ENCODE measurements around the gene DCXR.

The DCXR gene

DNA sequence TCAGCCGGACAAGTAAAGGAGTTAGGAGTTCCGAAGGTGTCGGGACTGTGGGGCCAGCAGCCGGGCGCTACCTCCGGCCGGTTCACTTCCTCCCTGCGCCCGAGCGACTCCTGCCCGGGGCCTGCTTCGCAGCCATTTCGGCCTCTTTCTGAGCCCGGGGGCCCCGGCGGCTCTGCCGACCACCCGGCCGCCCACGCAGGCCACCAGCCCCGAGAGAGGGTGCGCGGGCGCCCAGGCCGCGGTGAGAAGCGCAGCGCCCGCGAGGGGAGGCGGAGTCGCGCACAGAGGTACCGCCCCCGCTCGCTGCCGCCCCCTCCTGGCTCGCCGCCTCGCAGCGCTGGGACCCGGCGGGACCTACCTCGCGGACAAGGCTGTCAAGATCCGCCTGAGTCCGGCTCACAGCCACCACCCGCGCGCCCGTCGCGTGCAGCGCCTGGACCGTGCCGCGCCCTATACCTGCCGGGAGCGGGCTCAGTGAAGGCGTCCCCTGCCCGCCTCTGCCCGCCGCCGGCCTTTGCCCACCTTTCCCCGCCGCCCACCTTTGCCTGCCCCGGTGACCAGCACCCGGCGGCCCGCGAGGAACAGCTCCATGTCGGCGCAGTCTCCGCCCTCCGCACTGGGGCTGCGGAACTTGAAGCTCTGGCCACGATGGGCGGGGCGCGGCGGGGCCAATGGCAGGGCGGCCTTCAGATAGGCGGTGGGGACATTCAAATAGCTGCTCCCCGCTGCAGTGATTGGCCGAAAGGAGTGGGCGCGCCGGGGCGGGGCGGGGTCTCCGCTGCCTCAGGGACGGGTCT is at the start of gene DCXR:
TSS of gene DCXR (minus strand) at position 606 of the 797 bp plus-strand sequence. CDS start at position 591, 15 bp downstream.
- DNase-seq, result peak; percentile 98

DNA sequence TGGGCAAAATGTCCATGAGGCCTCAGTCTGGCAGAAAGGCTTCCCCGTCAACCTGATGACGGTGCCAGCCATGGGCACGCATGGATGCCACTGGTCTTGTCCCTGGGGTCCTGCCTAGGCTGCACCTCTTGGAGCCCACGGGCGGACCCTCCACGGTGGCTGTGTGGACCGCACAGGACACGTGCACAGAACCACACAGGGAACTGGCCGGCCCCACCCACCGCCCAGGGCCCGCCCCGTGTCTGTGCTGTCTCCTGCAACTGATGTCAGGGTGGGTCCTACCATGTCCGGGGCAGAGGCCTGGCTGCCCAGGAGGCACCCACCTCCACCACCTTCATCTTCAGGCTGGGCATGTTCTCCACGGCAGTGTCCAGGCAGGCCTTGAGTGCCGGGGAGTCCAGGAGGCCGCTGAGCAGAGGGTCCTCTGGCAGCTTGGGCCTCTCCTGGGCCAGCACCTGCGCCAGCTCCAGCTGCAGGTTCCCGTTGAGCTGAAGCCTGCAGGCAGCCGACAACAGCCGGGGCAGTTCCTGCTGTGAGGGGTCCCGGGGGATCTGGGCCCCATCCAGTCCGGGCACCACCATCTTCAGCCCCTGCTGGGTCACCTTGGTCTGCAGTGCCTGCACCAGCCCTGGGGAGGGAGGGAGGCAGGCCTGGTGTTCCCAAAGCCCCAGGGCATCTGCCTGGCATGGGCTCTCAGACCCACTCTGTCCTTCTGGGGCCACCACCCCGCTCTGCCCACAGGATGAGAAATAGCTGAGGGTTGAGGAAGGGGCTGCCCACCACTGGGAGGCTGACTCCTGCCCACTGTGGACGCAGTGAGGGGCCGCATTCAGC is 48.7 kb upstream of the DCXR start:
- peak; percentile 1 for DNase-seq

DNA sequence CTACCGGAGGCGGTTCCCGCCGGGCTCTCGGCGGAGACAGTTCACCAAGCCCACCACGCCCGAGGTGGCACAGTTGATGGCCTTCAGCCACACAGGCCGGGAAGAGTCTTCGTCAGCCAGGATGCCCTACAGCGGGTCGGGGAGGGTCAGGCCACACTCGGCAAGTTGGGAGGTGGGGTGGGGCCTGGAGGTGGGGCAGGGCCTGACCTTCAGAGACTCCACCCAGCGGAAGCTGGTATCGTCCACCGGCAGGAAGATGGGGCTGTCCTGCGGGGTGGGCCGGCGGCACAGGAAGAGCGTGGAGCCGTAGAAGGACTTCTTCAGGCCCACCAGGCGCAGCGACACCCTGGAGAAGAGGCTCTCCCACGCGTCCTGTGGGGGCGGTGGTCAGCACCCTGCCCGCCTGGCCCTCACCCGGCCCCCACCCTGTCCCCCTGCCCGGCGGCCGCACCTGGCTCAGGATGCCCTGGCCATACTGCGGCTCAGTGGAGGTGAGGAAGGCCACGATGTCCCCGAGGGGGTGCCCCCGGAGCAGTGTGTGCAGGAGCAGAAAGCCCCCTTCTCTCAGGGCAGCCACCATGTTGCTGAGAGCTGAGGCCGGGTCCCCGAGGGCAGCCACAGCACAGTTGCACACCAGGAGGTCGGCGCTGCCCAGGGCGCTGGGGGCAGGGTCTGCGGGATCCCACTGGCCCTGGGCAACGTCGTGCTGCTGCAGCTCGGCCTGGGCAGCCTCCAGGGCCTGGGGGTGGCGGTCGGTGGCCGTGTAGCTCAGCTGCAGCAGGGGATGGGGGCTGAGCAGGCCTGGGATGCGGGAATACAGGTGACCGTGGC is 47.7 kb upstream of the DCXR start:
- DNase-seq, result peak; percentile 1

DNA sequence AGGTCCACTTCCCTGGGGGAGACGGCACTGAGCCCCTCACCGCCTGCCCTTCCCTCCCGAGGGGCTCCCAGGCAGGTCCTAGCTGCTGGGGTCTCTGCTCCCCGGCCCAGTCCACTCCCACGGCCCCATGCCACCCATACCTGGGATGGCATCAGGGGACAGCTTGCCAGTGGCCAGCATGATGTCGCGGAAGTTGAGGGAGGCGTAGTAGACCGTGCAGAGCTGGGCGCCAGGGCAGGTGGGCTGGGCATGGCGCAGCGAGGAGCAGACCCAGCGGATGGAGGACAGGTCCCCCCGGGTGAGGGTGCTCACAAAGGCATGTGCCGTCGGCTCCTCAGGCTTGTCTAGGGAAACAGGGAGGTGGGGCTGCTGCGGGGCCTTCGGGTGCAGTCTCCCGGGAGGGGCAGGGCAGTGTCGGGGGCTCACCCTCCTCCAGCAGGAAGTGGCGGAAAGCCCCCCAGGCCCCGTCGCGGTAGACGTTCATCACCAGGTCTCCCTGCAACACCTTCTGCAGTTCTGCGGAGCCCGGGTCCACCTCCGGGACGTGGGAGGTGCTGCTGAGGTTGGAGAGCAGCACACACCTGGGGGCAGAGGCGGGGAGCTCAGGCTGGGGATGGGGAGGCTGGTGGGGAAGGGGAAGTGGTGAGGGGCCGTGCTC is 47.0 kb upstream of the DCXR start:
- DNase-seq, result no peak

DNA sequence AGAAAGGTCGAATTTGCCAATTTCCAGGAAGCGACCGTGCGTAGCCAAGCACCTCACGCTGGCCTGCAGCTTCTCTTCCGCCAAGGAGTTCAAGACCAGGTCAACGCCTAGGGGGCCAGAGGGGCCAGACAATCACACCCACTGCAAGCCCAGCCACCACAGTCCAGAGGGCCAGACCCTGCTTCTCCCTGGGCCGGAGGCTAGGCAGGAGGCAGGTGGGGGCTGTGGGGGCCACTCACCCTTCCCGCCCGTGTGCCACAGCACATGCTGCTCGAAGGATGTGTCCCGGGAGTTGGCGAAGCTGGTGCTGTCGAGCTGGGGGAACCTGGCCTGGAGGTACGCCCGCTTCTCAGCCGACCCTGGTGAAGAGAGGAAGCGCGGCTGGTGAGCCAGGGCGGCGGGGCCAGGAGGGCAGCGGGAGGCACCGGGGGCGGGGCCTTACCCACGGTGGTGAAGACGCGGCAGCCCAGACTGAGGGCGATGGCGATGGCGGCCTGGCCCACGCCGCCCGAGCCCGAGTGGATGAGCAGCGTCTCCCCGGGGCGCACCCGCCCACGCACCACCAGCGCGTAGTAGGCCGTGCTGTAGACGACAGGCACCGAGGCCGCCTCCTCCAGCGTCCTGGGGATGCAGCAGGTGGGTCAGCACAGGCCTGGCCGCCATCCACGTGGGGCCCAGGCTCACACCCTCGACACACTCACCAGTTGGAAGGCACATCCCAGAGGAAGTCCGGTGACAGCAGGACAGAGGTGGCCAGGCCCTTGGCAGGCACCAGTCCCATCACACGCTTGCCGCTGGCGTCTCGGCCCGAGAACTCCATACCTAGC is 46.2 kb upstream of the DCXR start:
- peak; percentile 0 for DNase-seq

DNA sequence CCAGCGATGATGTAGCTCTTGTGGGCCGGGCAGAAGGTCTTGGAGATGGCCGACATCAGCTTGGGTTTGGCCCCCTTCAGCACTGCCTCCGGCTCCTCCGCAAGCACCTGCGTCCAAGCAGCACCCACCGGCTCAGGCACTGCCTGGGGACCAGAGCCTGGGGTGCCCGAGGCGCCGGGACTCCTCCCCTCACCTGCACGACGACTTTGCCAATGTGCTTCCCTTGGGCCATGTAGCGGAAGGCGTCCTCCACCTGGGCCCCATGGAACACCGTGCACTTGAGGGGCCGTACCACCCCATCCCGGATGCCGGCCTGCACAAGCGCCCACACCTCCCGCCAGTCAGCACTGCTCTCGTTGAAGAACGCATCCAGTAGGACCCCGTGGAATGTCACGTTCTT is 45.5 kb upstream of the DCXR start:
- DNase-seq, result peak; percentile 0

DNA sequence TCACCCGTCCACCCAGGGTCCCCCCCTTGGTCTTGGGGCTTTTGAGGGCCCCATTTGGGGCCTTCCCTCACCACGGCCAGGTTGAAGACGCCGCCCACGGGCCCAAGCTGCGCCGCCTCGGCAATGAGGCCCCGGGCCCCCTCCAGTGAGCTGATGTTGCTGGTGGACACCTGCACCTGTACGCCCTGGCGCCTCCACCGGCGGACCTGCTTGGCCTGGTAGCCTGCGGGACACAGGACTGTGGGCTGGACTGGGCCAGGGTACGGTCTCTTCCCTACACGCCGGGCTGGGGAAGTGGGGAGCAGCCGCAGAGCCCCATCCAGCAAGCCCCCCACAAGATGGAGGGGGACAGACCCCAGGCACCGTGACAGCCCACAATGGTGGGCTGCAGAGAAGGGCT is 45.0 kb upstream of the DCXR start:
- no peak for DNase-seq

DNA sequence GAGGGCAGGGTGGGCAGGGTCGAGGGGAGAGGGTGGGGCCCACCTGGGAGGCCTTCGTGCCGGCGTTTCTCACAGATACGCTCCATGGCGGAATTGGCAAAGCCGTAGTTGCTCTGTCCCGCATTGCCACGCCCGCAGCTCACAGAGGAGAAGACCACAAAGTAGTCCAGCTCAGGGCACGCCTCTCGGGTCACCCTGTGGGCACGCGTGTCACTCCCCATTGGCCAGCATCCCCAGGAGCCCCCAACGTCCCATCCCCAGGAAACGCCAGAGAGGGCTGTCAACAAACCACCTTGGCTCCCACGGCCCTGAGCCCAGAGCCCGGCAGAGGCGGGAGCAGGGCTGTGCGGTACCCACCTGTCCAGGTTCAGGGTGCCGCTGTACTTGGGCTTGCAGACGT is 44.5 kb upstream of the DCXR start:
- no peak for DNase-seq

DNA sequence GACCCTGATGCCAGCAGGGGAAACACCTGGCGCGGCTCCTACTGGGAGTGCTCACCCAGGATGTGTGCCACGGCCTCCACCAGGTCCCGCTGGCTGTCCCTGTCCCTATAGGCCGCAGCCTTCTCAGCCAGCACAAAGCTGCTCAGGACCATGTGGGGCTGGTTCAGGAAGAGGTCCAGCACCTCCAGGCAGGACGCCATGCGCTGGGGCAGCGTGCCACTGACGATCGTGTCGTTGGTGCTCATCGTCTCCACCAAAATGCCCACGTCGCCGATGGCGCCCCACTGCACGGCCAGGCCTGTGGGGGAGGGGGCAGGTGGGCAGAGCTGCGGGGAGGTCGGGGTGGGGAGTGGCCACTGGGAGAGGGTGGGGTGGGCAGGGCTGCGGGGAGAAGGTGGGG is 44.0 kb upstream of the DCXR start:
- DNase-seq, result no peak

DNA sequence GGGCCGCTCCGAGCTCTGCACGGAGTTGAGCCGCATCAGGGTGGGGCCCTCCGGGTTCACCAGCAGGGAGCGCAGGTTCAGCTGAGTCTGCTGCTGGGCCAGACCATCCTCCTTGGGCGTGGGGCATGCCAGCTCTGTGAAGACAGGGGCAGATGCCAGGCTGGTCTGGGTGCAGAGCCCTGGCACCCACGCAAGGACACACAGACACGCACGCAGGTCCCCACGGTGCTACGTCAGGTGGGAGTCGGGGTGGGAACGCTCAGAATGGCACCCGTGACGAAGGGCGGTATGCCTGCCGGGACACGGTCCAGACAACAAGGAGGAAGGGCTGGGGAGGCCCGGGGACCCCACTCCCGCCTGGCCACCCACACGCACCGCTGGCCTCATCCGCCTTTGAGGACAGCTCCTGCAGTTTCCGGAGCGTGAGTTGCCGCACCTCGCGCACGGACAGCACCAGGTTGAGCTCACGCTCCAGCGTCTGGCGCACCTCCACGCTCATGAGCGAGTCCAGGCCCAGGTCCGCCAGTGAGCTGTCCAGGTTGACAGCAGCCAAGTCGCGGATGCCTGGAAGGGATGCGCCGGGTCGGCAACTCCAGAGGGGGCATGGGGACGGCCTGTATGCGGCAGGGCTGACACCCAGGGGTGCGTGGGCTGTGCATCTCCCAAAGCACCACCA is 43.4 kb upstream of the DCXR start:
- peak; percentile 1 for DNase-seq

DNA sequence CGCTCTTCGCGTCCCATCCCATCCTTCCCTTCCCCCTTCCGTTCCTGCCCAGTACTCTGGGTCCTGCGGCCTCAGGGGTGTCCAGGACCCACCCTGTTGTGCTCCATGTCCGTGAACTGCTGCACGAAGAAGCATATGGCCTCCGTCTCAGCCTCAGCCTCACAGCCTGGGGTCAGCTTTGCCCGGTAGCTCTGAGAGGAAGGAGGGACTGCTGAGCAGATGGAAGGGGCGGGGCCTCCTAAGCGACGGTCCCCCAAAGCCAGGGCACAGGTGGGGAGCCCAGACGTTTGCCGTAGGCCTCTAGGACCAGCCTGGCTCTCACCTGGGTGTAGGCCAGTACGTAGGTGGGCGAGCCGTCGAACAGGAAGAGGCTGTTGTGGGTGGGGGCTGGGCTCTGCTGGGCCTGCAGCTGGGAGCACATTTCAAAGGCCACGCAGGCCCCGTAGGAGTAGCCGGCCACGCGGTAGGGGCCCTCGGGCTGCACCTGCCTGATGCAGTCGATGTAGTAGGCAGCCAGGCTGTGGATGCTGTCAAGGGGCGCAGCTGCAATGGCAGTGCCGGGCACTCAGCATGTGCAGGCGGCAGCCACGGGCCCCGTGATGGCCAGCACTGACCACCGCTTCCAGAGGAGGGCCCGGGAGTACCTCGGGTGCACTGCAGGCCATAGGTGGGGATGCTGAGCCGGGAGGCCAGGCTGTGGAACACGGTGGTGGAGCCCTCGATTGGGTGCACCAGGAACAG is 42.7 kb upstream of the DCXR start:
- peak; percentile 1 for DNase-seq

DNA sequence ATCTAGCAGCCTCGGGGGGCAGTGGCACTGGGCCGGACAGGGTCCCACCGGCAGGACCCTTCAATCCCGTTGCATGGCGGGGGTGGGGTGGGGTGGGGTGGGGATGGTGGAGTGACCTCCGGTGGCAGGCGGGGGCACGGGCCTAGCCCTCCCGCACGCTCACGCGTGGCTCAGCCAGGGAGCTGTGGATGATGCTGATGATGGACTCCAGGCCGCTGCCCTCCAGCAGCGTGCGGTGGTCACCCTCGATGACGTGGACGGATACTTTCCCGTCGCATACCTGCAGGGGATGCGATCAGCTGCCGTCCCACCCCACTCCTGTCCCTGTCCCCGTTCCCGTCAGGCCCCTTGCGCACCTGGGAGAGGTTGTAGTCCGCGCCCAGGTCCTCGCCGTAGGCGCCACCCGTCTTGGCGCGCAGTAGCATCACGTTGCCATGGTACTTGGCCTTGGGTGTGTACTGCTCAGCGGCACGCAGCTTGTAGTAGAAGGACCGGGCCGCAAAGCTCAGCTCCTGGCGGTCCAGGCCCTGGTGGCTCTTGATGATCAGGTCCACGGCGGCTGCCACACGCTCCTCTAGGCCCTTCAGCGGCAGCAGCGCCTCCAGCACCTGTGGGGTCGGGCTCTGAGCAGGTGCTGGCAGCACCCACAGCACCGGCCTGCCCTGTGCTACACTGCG is 41.6 kb upstream of the DCXR start:
- DNase-seq, result peak; percentile 0

DNA sequence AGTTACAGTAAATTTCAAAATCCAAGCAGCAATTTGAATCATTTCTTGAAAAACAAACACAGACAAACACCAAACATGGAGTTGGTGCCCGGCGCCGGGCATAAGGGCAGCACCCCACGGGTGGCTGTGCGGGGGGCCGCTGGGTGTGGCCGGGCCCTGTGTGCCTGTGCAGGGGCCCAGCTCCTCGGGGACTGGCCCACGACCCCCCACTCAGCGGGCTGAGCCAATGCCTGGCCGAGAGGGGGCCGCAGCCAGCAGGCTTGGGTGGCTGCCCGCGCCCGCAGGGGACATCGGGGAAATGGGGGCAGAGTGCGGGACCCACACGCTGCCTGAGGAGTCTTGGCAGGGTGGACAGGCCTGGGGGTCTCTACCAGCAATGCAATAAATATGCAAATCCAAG is 40.9 kb upstream of the DCXR start:
- no peak for DNase-seq

DNA sequence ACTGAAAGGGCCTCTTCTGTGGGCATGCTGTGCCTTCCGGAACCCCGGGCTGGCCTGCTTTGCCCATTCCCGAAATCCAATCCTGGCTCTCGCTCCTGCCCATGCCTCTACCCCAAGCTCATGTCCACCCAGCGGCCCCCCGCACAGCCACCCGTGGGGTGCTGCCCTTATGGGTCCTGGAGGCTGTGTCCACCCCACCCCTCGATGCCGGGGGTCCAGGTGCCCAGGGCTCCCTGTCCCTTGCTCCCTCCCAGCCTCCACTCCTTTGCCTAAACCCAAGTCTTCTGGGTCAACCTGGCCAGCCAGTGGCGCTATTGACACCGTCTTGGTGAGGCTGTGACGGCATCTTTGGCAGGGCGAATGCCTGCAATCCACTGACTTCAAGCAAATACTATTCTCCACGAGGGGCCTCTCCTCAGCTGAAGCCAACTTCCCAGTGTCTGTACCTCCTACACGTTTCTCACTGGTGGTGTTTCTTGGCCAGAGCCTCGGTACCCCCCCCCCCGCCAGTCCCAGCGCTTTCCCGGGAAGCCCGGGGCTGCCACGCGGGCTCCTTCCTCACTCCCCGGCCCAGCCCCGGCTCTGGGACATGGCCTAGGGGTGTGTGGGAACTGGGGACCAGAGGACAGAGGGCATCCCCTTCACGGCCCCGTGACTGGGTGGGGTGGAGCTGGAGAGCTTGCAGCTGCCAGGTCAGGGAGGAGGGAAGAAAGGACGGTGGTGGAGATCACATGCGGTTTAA is 40.3 kb upstream of the DCXR start:
- peak; percentile 0 for DNase-seq

DNA sequence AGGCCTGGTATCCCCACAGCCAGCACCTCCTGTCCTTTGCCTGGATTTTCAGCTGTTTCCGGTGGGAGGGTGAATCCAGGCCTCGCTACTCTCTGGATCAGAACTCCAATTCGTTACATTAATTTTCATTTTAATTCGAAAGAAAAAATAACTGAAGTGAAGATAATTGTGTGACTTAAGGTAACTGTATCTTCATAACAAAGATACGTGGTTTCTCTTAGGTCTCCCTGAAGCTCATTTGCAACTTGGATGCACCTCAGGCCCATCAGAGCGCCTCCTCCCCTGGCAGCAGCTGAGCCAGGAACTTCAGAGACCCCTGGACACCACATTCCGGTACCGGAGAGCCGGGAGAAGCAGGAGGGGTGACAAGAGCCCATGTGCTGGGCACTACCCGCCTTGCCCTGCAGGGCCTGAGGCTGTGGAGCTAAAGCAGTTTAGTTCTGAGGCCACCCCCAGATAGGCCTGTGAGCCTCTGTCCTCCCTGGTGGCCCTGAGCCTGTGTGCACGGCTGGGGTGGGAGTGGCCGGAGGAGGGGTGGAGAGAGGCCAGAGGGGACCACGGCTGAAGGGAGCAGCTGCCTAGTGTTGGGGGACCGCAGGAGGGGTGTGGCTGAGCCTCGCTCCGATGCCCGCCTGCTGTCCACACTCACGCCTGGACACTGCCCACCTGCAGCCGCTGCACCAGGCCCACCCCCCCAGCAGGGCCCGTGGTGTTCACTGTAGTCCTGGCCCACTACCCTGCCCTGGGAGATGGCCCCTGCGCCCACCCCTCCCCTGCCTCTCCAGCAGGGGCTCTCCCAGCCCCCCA is 39.5 kb upstream of the DCXR start:
- peak; percentile 1 for DNase-seq

DNA sequence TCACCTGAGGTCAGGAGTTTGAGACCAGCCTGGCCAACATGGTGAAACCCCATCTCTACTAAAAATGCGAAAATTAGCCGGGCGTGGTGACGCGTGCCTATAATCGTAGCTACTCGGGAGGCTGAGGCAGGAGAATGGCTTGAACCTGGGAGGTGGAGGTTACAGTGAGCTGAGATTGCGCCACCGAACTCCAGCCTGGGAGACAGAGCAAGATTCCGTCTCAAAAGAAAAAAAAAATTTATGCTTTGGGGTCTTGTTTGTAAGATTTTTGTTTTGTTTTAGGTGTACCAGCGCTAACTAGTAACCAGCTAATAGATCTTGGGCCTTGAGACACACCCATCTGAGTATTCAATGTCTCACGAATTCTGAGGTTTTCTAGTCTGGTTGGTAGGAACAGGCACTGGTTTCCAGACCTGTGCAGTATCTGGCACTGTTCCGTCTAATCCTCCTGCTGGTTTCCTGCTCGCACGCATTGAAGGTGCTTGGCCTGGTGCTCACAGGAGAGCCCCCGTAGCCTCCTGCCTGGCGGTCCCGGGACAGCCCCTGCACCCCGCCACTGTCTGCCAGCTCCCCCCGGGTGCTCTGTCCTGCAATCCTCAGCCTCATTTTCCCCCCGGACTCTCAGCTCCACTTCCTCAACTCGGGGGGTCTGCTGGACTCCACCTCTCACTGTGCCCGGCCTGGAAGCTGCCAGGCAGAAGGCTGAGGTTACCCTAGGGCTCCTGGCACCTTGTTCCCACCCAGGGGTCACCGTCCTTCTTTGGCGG is 38.7 kb upstream of the DCXR start:
- DNase-seq, result no peak

DNA sequence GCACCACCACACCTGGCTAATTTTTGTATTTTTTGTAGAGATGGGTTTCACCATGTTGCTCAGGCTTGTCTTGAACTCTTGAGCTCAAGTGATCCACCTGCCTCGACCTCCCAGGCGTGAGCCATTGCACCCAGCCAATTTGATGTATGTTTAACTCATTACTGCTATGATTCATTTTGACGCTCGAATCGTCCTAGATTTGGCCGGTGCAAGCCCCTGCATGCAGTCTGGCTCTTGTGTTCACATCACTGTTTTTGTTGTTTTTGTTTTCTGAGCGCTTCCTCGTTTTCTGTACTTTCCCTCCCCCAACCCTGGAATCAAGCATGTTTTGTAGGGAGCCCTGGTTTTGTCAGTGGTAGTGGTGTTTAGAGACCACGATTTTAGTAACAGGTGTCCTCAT is 35.9 kb upstream of the DCXR start:
- no peak for DNase-seq
